Hippocampal formation (tissue), 2 donors: Measurements from ENCODE around the gene RCAN3.
"Not testable (repeated sequence)": the region's sequence is repeated elsewhere in the genome, so short reads cannot be mapped to it uniquely, and the experiment has no call there.

Experiments
- DNase-seq, 2 donors: peaks; one replicate each; lab custom pipeline; 2025; lab: John Stamatoyannopoulos, UW

Gene RCAN3

DNA sequence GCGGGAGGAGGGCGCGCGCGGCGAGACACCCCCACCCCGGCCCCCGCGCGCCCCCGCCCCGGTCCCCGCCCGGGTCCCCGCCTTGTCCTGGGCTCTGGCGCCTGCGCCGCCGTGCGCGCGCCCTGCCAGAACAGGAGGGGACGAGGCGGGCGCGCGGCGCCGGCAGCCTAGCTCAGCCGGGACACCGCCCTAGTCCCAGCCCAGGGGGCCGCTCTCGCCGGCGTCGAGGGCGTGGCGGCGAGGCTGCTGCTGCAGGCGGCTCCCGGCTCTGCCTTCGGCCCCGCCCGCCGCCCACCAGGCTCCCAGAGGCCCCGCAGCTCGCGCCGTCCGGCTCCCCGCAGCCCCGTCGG, at the start of gene RCAN3:
RCAN3 (plus strand) TSS at position 128 of the 350 bp plus-strand sequence. CDS start 11,537 bp downstream, outside the sequence.
- peak; percentile 61 to 66 for DNase-seq

DNA sequence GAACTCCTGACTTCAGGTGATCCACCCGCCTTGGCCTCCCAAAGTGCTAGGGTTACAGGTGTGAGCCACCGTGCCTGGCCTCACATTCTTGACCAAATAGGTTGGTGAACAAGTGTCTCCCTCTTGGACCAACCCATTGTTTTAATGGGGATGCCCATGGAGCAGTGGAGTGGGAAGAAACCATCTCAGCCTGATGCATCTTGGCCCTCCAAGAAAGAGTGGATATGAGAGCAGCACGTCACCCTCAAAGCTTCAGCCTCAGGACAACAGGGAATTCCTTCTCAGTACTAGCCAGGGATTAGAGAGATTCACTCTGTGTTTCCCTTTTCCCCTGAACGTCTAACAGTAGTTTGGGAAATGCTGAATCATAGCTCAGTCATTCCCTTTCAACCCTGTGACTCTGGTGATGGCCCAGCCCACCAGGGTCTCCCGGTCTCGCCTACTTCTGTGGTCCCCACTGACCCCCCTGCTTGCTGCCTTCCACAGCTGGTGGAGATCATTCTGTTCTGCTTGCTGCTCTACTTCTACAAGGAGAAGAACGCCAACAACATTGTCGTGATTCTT, 49.6 kb upstream of the RCAN3 start:
- no peak for DNase-seq

DNA sequence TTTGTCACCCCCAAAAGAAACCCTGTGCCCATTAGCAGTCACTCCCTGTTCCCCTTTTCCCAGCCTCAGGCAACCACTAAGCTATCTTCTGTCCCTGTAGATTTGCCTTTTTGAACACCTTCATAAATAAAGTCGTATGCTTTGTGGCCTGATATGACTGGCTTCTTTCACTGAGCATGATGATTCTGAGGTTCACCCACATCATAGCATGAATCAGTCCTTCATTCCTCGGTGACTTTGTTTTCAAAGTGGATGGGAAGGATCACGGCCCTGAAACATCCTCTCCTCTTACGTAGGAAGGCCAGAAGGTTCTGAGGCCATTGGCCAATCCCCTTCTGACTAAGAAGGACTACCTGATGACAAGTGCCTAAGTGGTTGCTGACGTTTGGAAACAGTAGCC, 48.0 kb upstream of the RCAN3 start:
- DNase-seq, result no peak

DNA sequence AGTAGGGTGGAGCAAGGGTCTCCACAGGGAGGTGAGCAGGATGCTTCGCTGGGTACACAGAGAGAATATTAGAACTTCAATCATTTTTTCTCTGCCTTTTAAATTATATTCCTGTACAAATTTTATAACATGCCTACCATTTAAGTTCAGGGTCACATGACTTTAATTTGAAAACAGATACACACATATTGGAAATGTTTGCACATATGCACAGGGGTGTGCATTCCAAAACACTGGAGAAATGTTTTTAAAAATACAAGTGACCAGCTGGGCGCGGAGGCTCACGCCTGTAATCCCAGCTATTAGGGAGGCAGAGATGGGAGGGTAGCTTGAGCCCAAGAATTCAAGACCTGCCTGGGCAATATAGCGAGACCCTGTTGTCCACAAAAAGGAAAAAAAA, 47.4 kb upstream of the RCAN3 start:
- no peak for DNase-seq

DNA sequence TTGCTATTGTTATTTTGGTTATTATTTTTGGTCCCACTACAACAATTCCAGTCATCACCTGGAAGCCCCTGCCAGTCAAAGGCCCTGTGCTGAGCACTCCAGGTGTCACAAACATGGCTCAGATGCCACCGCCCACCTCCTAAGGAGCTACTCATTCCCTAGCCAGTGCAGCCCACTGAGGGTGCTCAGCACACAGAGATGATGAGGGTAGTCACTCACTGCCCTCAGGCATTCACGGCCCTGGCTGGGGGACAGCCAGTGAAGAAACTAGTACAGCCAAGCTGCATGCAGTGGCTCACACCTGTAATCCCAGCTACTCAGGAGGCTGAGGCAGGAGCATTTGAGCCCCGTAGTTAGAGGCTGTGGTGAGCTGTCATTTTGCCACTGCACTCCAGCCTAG, 44.8 kb upstream of the RCAN3 start:
- no peak for DNase-seq

DNA sequence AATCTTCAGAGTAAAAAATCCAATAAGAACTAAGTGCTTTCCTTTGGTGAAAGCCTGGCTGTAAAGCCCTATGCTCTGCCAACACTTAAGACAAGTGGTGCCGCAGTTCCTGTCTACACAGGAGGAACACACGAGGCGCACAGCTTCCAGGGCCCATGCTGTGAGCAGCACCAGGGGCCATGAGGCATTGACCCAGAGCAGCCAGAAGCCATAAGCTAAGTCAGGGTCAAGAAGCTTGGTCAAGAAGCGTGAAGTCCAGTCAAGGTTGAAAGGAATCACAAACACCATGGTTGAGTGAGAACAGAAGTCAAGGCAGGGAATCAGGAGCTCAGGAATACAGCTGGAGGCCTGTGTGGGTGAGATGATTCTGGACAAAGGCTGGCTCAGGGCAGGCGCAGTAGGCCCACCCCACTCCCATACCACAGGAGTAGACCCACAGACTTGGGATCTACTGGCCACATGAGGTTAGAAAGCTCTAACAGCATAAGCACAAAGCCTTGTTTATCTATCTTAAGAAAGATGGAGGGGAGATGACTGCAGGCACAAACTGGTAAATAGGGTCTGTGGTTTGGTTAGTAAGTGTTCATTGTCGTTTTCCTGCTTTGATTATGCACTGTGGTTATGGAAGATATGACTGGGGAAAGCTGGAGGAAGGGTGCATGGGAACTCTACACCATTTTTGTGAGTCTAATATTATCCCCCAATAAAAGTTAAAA, 42.9 kb upstream of the RCAN3 start:
- DNase-seq, result no peak

DNA sequence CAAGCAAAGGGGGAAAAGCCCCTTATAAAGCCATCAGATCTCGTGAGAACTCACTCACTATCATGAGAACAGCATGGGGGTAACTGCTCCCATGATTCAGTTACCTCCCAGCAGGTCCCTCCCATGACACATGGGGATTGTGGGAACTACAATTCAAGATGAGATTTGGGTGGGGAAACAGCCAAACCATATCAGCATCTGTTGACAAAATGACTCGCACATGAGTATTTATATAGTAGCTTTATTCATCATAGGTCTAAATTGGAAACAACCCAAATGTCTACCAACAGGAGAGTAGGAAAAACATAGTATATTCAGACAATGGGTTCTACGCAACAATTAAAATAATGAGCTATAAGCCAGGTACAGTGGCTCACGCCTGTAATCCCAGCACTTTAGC, 40.5 kb upstream of the RCAN3 start:
- not testable (repeated sequence) for DNase-seq

DNA sequence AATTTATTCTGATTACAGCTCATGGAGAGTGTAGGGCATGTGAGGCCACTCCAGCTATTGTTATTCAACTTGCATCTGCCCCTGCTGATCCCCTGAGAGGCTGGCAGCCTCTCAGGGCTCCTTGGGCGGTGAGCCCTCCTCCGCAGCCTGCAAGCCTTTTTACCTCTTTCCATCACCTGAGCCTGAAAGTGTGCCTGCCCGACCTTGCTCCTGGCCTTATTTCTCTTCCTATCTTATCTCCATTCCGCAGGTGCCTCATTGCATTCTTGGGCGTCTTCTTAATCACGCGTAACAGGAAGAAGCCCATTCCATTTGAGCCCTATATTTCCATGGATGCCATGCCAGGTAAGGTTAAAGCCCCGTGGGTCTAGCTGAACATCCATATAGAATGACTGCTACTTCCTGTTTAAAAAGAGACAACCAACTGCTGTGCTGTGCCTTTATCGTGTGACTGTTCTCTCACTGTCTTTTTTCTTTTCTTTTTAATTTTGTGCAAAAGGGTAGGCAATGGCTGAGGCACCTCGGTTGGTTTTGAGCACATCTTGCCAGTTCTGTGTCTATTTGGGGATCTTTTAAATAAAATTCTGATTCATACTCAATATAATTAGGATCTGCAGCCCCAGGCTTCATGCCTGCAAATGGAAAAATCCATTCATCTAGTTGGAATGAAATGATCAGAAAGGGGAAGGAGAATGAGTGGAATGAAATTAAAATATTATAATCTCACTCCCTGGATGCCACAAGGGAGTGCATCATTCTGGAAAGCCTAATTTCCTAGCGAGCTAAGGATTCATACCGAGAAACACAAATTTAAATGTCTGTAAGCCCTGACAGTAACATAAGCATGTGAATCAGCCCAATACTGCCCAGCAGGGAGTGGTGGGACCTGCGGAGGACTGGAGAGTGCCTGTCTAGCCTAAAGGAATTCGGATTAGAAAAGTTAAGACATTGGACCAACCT, 38.6 kb upstream of the RCAN3 start:
- no peak for DNase-seq

DNA sequence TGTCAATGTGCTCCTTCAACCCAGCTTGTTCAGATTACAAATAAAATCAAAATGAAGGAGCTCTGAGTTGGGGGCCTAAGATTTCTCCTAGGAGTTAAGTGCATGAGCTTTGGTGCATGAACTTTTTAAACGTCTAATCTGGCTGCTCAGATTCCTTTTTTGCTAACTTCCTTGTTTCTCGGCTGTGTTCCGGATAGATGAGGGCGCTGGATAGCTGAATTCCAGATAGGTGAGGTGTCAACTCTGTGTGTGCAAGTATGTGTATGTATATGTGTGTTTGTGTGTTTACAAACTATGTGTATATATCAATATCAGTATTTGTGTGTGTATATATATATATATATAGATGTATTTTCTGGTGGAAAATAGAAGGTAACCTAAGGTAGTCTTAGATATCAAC, 37.5 kb upstream of the RCAN3 start:
- no peak for DNase-seq

DNA sequence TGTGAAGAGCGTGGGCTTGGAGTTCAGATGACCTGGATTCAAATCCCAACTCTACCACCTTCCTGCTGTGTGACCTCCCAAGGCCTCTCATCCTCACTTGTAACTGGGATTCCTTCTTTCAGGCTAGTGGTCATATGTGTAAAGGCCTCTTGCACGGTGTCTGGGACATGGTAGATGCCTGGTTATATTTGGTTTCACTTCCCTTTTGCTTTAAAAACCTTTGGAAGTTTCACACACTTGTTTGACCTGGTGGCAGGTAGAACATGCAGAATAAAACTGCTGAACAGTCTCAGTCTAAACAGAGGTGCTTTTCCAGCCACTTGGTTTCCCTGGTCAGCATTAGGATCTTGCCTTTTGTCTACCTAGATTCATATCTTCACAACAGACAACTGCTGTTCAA, 37.0 kb upstream of the RCAN3 start:
- no peak for DNase-seq

DNA sequence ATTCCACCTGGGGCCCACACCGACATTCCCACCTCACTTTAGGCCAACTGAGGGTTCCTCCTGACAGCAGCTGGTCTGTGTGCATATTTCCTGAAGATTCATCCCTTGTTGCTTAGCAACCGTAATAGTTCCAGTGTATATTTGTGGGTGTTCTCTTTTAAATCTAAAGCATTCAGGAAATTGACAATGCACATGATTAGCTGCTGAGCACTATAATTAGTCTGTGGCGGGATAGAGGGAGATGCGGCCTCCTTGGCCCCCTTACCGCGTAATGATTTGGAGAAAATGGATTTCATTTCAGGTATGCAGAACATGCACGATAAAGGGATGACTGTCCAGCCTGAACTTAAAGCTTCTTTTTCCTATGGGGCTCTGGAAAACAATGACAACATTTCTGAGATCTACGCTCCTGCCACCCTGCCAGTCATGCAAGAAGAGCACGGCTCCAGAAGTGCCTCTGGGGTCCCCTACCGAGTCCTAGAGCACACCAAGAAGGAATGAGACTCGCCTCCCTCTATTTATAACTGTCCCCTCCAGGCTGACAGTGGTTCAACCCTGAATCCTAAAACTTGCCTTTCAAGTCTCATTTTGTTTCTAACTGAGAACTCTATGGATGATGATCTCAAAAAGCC, 33.8 kb upstream of the RCAN3 start:
- DNase-seq, result no peak

DNA sequence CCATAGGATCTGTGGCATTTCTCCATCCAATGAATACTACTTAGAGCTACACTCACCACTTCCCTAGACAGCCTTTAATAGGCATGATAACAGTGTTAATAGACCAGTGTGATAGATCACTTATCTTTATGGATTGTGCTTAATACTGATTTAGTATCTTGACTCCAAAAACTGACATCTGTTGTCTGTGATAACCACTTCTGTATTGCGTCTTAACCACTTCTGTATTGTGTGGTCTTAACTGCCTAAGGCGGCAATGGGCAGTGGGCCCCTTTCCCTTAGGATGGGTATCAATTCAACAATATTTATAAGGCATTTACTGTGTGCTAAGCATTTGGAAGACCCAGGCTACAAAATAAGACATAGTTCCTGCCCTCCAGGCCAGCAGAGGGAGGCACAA, 32.0 kb upstream of the RCAN3 start:
- DNase-seq, result no peak

DNA sequence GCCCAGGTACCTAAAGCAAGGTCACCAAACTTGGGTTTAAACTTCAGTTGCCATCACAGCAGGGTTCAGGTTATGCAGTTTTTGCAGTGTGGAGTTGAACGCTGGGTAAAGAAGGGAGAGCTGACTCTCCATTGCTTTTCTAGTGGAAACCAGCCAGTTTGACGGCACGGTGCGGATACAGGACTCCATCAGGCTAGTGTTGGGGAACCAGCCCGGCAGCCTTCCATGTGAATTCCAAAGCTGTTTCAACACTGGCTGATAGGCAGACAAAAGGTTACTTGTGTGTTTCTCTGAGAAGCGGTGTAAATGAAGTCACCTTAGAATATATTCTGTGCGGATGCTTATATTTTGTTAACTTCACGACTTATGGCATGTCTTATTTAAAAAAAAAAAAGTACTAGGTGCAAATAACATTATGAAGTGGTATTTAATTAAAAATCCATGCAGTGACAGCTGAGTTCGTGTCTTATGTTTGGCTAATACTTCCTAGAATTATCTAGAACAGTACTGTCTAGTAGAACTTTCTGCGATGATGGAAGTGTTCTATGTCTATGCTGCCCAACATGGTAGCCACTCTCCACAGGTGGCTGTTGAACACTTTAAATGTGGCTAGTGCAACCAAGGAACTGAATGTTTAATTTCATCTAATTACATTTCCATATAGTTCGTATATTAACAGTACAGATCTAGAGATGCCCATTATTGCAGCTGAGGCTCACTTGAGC, 29.9 kb upstream of the RCAN3 start:
- DNase-seq, result no peak

DNA sequence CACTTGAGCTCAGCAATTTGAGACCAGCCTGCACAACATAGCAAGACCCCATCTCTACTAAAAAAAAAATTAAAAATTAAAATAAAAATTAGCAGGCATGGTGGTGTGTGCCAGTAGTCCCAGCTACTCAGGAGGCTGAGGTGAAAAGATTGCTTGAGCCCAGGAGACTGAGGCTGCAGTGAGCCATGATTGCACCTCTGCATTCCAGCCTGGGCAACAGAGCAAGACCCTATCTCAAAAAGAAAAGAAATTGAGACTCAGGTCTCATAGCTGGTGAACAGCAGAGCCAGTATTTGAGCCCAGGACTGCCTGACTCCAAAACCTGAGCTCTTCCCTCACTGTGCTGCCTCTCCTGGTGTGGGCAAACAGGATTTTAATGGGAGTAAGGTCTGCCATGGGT, 28.4 kb upstream of the RCAN3 start:
- no peak for DNase-seq

DNA sequence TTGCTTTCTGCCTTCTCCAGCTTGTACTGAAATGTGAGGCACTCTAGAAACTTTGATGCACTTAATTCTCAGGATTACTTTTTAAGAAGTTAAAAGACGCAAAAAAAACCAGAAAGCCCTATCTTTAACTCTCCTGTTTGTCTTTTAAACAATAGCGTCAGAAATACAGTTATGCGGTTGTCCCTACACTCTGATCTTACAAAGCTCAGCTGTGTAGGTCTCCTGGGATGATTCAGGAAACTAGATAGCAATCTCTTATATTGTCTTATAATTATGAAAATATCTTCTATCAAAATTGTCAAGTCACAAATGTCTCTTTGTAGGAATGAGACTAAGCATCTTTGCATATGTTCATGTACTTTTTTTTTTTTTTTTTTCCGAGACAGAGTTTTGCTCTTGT, 26.9 kb upstream of the RCAN3 start:
- no peak for DNase-seq

DNA sequence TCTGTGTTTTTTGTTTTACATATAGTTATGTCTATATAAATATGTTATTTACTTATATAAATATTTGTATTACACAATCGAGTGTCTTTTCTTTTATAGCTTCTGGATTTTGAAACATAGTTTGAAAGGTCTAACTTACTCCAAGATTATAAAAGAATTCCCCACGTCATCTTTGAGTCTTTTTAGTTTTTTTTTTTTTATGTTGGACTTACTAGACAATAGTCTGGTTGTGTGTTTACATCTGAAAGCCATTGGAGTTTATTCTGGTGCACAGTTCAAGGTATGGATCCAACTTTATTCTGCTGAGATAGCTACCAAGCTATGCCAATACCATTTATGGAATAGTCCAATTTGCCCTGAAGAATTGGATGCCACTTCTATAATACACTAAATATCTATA, 26.1 kb upstream of the RCAN3 start:
- DNase-seq, result no peak

DNA sequence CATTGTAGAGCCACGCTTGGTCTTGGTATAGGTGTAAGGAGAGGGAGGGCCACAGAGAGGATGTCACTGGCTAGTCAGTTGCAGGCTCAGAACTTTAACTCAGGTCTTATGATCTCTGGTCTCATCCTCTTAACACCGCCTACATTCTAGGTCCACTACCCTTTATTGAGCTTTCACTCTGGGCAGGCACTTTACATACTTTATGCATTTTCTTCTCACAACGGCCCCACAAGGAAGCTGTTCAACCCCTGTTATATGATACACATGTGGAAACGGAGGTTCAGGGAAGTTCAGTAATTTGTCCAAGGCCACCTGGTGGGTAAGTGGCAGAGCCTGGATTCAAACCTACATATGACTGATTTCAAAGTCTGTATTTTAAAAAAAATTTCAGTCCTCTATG, 25.3 kb upstream of the RCAN3 start:
- no peak for DNase-seq

DNA sequence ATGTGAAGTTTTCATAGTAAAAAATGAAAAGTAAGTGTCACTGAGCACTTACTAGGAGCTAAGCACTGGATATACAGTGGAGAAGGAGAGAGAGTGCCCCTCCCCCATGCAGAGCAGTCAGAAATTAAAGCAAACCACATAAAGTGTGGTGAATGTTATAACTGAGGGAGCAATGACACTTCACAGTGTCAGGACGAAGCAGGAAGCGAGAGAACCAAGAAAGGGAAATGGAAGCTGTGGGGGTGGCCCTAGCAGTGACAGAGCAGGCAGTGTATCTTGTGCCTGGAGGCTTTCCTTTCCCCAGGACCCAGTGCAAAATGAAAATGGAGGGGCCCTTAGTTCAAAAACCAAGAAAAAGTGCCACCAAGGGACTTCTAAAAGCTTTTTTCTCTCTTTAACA, 21.5 kb upstream of the RCAN3 start:
- DNase-seq, result no peak

DNA sequence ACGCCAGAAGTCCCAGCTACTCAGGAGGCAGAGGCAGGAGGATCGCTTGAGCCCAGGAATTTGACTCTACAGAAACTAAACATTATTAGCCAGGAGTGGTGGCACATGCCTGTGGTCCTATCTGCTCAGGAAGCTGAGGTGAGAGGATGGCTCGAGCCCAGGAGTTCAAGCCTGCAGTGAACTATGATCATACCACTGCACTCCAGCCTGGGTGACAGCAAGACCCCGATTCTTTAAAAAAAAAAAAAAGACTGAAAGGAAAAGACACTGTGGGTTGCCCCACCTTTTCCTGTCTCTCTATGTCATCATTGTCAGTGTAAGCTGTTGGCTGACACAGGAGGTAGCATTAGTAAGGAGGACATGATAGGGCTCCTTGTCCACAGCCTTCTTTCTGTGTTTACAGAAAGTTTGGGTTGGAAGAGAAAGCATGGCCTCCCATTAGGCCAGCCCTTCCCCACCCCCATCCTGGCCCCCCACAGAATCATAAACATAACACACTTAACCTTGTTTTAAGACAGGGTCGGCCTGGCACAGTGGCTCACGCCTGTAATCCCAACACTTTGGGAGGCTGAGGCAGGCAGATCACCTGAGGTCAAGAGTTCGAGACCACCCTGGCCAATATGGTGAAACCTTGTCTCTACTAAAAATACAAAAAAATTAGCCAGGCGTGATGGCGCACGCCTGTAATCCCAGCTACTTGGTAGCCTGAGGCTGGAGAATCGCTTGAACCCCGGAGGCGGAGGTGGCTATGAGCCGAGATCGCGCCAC, 20.6 kb upstream of the RCAN3 start:
- DNase-seq, result no peak

DNA sequence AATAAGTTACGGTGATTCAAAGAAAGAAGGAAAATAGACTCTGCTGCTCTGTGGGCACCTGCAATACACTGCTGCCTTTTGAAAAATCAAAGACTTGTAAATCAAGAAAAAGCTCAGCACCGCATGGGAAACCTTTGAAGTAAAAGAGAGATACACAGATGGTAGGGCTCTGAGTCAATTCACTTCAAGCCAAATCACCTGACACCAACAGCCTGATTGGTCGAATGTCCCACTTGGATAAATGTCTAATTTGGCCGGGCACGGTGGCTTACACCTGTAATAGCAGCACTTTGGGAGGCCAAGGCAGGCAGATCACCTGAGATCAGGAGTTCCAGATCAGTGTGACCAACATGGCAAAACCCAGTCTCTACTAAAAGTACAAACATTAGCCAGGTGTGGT, 19.2 kb upstream of the RCAN3 start:
- DNase-seq, result no peak

DNA sequence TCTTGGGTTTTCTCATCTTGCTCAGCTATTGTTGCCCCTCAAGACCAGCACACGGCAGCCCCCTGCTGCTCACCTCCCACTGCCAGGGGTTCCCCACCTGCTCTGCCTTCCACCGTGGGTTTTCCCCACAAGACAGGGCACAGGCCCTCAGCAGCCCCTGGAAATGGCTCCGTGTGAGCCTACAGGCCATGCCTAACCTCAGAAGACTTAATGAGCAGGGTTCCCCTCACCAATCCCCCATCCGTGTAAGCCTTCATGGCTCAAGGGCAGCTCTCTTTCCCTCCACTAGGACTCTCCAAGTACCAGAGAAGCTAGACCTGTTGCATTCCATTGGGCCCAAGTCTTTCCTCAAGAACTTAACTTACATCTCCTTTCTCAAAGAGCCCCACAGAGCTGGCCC, 18.4 kb upstream of the RCAN3 start:
- no peak for DNase-seq
